Activated CD4-positive, alpha-beta T cell treated with anti-CD3 and anti-CD28 coated beads, Interleukin-2, amount 10 ng/mL, durations not matched to agents 24 days and 14 days (primary cell): ENCODE data around the gene ST3GAL3. TPM values are rescaled to one million over a fixed set of nuclear protein-coding genes. Genes with fewer than 3 reads are reported as not detected.

Experiments
- DNase-seq: peaks from one replicate; pipeline ENCODE4 v3.0.0; 2022
- H3K27ac Mint-ChIP-seq: one replicate; pipeline ENCODE4 v1.8.0; 2022; ENCODE audit warnings: mild to moderate bottlenecking, mixed read lengths
- H3K27me3 Mint-ChIP-seq: one replicate; pipeline ENCODE4 v1.8.0; 2022; ENCODE audit warnings: mixed read lengths
- H3K36me3 Mint-ChIP-seq: one replicate; pipeline ENCODE4 v1.8.0; 2022; ENCODE audit warnings: low read depth, mild to moderate bottlenecking, mixed read lengths
- H3K4me1 Mint-ChIP-seq: one replicate; pipeline ENCODE4 v1.8.0; 2021; ENCODE audit warnings: mixed read lengths
- H3K4me3 Mint-ChIP-seq: one replicate; pipeline ENCODE4 v1.8.0; 2022; ENCODE audit warnings: mild to moderate bottlenecking, moderate library complexity, mixed read lengths
- H3K9me3 Mint-ChIP-seq: one replicate; pipeline ENCODE4 v1.8.0; 2021; ENCODE audit warnings: mixed read lengths
- intact Hi-C: fragments of 100-400 bp; cut with micrococcal nuclease; formaldehyde crosslinking; loops from one replicate; pipeline ENCODE4 v1.15.1; 2023
- total RNA-seq: library from RNA; stranded (reverse); gene quantifications from 2 replicates; pipeline ENCODE4 v1.2.3, GENCODE V29; 2022

Gene ST3GAL3
- total RNA-seq, 1 donor from 2014 or later, result 18.1 TPM

GRCh38 chr1:43968348-43968948 lies 261.1 kb downstream of the ST3GAL3 start:
- Mint-ChIP-seq H3K27ac (no peak overlapping the region), H3K36me3 (peaks cover 22% of the 10 kb centered on the region), H3K27me3 (no peaks in the 10 kb centered on the region), H3K4me1 (peaks cover 15% of the 10 kb centered on the region), H3K4me3 (no peak overlapping the region), H3K9me3 (no peaks in the 10 kb centered on the region)
- intact Hi-C loops, result no loop called here
- DNase-seq, result peak; percentile 84

GRCh38 chr1:43969416-43969745 lies 262.0 kb downstream of the ST3GAL3 start:
- H3K4me1 Mint-ChIP-seq, result peaks cover 25% of the 10 kb centered on the region
- H3K27me3 Mint-ChIP-seq, result no peaks in the 10 kb centered on the region
- H3K27ac Mint-ChIP-seq, result peak overlapping the region; percentile 21
- peaks cover 29% of the 10 kb centered on the region for H3K36me3 Mint-ChIP-seq
- DNase-seq, result no peak
- intact Hi-C loops, result loop anchor here (1.0 kb wide), 1 partner anchor 23 kb away; the partner anchor contains the start of gene IPO13
- no peaks in the 10 kb centered on the region for H3K9me3 Mint-ChIP-seq
- H3K4me3 Mint-ChIP-seq, result peak overlapping the region; percentile 98

GRCh38 chr1:43969746-43970466 lies 262.6 kb downstream of the ST3GAL3 start, which contains the start of gene DPH2:
DPH2 (plus strand) TSS chr1:43970010; CDS start chr1:43970176, 166 bp downstream.
- DNase-seq, result peak; percentile 97
- peak within 1 kb of the TSS; percentile 98 for H3K4me3 Mint-ChIP-seq
- H3K27me3 Mint-ChIP-seq, result no peaks in the 10 kb centered on the region
- intact Hi-C loops, result loop anchor here (1.0 to 10.0 kb wide), 2 partner anchors 24 to 605 kb away; partner anchors contain the start of genes ELOVL1 and IPO13
- H3K4me1 Mint-ChIP-seq, result peaks cover 25% of the 10 kb centered on the region
- peak within 1 kb of the TSS; percentile 88 for H3K27ac Mint-ChIP-seq
- H3K9me3 Mint-ChIP-seq, result no peaks in the 10 kb centered on the region
- H3K36me3 Mint-ChIP-seq, result peaks cover 29% of the 10 kb centered on the region

GRCh38 chr1:43970502-43970901 lies 263.2 kb downstream of the ST3GAL3 start:
- Mint-ChIP-seq H3K4me3 (peak overlapping the region; percentile 98), H3K4me1 (peaks cover 25% of the 10 kb centered on the region), H3K27me3 (no peaks in the 10 kb centered on the region), H3K9me3 (no peaks in the 10 kb centered on the region), H3K27ac (peak overlapping the region; percentile 88), H3K36me3 (peaks cover 29% of the 10 kb centered on the region)
- no peak for DNase-seq
- intact Hi-C loops, result loop anchor here (10.0 kb wide), 1 partner anchor 606 kb away; the partner anchor contains the start of gene ELOVL1

- H3K4me3 Mint-ChIP-seq, result peak overlapping the region; percentile 98
- H3K27me3 Mint-ChIP-seq, result no peaks in the 10 kb centered on the region
- DNase-seq, result no peak
- intact Hi-C loops, result loop anchor here (10.0 kb wide), 1 partner anchor 606 kb away; the partner anchor contains the start of gene ELOVL1
- H3K4me1 Mint-ChIP-seq, result peaks cover 28% of the 10 kb centered on the region
- no peaks in the 10 kb centered on the region for H3K9me3 Mint-ChIP-seq
- H3K36me3 Mint-ChIP-seq, result peaks cover 31% of the 10 kb centered on the region
- peak overlapping the region; percentile 88 for H3K27ac Mint-ChIP-seq
These were observed 263.6 kb downstream of the ST3GAL3 start for GRCh38 chr1:43970911-43971310.

GRCh38 chr1:43971336-43971980 lies 264.1 kb downstream of the ST3GAL3 start:
- H3K36me3 Mint-ChIP-seq, result peaks cover 35% of the 10 kb centered on the region
- peaks cover 33% of the 10 kb centered on the region for H3K4me1 Mint-ChIP-seq
- intact Hi-C loops, result loop anchor here (10.0 kb wide), 1 partner anchor 607 kb away; the partner anchor contains the start of gene ELOVL1
- DNase-seq, result no peak
- no peaks in the 10 kb centered on the region for H3K9me3 Mint-ChIP-seq
- H3K4me3 Mint-ChIP-seq, result peak overlapping the region; percentile 98
- H3K27me3 Mint-ChIP-seq, result no peaks in the 10 kb centered on the region
- no peak overlapping the region for H3K27ac Mint-ChIP-seq

- peaks cover 53% of the 10 kb centered on the region for H3K4me1 Mint-ChIP-seq
- peak overlapping the region; percentile 86 for H3K27ac Mint-ChIP-seq
- peaks cover 51% of the 10 kb centered on the region for H3K36me3 Mint-ChIP-seq
- DNase-seq, result no peak
- H3K4me3 Mint-ChIP-seq, result peak overlapping the region; percentile 91
- intact Hi-C loops, result loop anchor here (1.0 to 10.0 kb wide), 5 partner anchors 17 to 609 kb away; partner anchors contain the start of genes CCDC24, ELOVL1, IPO13 and SLC6A9
- no peaks in the 10 kb centered on the region for H3K27me3 Mint-ChIP-seq
- no peaks in the 10 kb centered on the region for H3K9me3 Mint-ChIP-seq
These were observed 266.7 kb downstream of the ST3GAL3 start for GRCh38 chr1:43973981-43974442.

GRCh38 chr1:43974443-43975248 lies 267.3 kb downstream of the ST3GAL3 start, which contains the start of gene ATP6V0B:
ATP6V0B (plus strand) TSS chr1:43974960; CDS start chr1:43975041, 81 bp downstream.
- H3K27me3 Mint-ChIP-seq, result no peaks in the 10 kb centered on the region
- H3K4me1 Mint-ChIP-seq, result peaks cover 49% of the 10 kb centered on the region
- intact Hi-C loops, result loop anchor here (1.0 to 10.0 kb wide), 5 partner anchors 17 to 610 kb away; partner anchors contain the start of genes CCDC24, ELOVL1, IPO13 and SLC6A9
- peak; percentile 99 for DNase-seq
- peak within 1 kb of the TSS; percentile 86 for H3K27ac Mint-ChIP-seq
- peaks cover 51% of the 10 kb centered on the region for H3K36me3 Mint-ChIP-seq
- no peaks in the 10 kb centered on the region for H3K9me3 Mint-ChIP-seq
- H3K4me3 Mint-ChIP-seq, result peak within 1 kb of the TSS; percentile 91

GRCh38 chr1:43975249-43975961 lies 268.1 kb downstream of the ST3GAL3 start:
- peak overlapping the region; percentile 77 for H3K27ac Mint-ChIP-seq
- H3K9me3 Mint-ChIP-seq, result no peaks in the 10 kb centered on the region
- no peaks in the 10 kb centered on the region for H3K27me3 Mint-ChIP-seq
- H3K36me3 Mint-ChIP-seq, result peaks cover 52% of the 10 kb centered on the region
- intact Hi-C loops, result loop anchor here (2.0 to 10.0 kb wide), 3 partner anchors 55 to 611 kb away; partner anchors contain the start of genes ELOVL1, SLC6A9 and ST3GAL3
- peaks cover 55% of the 10 kb centered on the region for H3K4me1 Mint-ChIP-seq
- H3K4me3 Mint-ChIP-seq, result peak overlapping the region; percentile 91
- DNase-seq, result peak; percentile 82

GRCh38 chr1:43976045-43976444 lies 268.7 kb downstream of the ST3GAL3 start:
- Mint-ChIP-seq H3K27ac (peak overlapping the region; percentile 77), H3K9me3 (no peaks in the 10 kb centered on the region), H3K4me1 (peaks cover 55% of the 10 kb centered on the region), H3K36me3 (peaks cover 53% of the 10 kb centered on the region), H3K4me3 (peak overlapping the region; percentile 91), H3K27me3 (no peaks in the 10 kb centered on the region)
- intact Hi-C loops, result loop anchor here (10.0 kb wide), 1 partner anchor 611 kb away; the partner anchor contains the start of gene ELOVL1
- no peak for DNase-seq

- H3K4me3 Mint-ChIP-seq, result peak overlapping the region; percentile 91
- H3K36me3 Mint-ChIP-seq, result peaks cover 52% of the 10 kb centered on the region
- peaks cover 53% of the 10 kb centered on the region for H3K4me1 Mint-ChIP-seq
These were observed 269.6 kb downstream of the ST3GAL3 start for GRCh38 chr1:43976890-43977289.

More at GRCh38 chr1:43976890-43977289, 269.6 kb downstream of the ST3GAL3 start:
- no peaks in the 10 kb centered on the region for H3K27me3 Mint-ChIP-seq
- H3K9me3 Mint-ChIP-seq, result no peaks in the 10 kb centered on the region
- no peak overlapping the region for H3K27ac Mint-ChIP-seq
- DNase-seq, result no peak
- intact Hi-C loops, result loop anchor here (10.0 kb wide), 1 partner anchor 612 kb away; the partner anchor contains the start of gene ELOVL1
